Activated CD4-positive, alpha-beta T cell treated with anti-CD3 and anti-CD28 coated beads, Interleukin-2, amount 10 ng/mL, durations not matched to agents 7 days and 5 days (primary cell): ENCODE data around the gene RUBCNL. TPM values are rescaled to one million over a fixed set of nuclear protein-coding genes. Genes with fewer than 3 reads are reported as not detected.
"Not testable (repeated sequence)": the region's sequence is repeated elsewhere in the genome, so short reads cannot be mapped to it uniquely, and the experiment has no call there.

Source experiments
- CTCF ChIA-PET: fragments of 350-600 bp; sonication (Branson Sonifier 250); formaldehyde crosslinking; loops from one replicate; lab custom pipeline; 2021; ENCODE audit warnings: antibody characterized with exemption; lab: Charles Lee
- POLR2A ChIA-PET: fragments of 350-600 bp; sonication (Branson Sonifier 250); formaldehyde crosslinking; loops from one replicate; lab custom pipeline; 2021; ENCODE audit warnings: antibody characterized with exemption; lab: Charles Lee
- DNase-seq: peaks from one replicate; pipeline ENCODE4 v3.0.0-alpha.2; 2020
- H3K27ac Mint-ChIP-seq: one replicate; pipeline ENCODE4 v1.8.0; 2021; ENCODE audit warnings: mild to moderate bottlenecking, moderate library complexity, mixed read lengths
- H3K27me3 Mint-ChIP-seq: one replicate; pipeline ENCODE4 v1.8.0; 2021; ENCODE audit warnings: mixed read lengths
- H3K36me3 Mint-ChIP-seq: one replicate; pipeline ENCODE4 v1.8.0; 2021; ENCODE audit warnings: low read depth, mixed read lengths
- H3K4me1 Mint-ChIP-seq: one replicate; pipeline ENCODE4 v1.8.0; 2021; ENCODE audit warnings: mixed read lengths
- H3K4me3 Mint-ChIP-seq: one replicate; pipeline ENCODE4 v1.8.0; 2021; ENCODE audit warnings: mild to moderate bottlenecking, moderate library complexity, mixed read lengths
- H3K9me3 Mint-ChIP-seq: one replicate; pipeline ENCODE4 v1.8.0; 2021; ENCODE audit warnings: mixed read lengths
- total RNA-seq, 2 experiments: library from RNA; stranded (reverse); gene quantifications; one replicate each; pipeline ENCODE4 v1.2.3, GENCODE V29; 2021

The RUBCNL gene
- total RNA-seq, 2 experiments from 2014 or later, result not detected

GRCh38 chr13:46386392-46387063 is 524 bp downstream of the RUBCNL start:
- POLR2A ChIA-PET, result no interaction called here
- CTCF ChIA-PET, result no interaction called here
- Mint-ChIP-seq H3K36me3 (peaks cover 2% of the 10 kb centered on the region), H3K27ac (no peak overlapping the region), H3K27me3 (peaks cover 39% of the 10 kb centered on the region), H3K4me3 (peak overlapping the region; percentile 65), H3K4me1 (peaks cover 30% of the 10 kb centered on the region), H3K9me3 (no peaks in the 10 kb centered on the region)
- DNase-seq, result no peak

DNA sequence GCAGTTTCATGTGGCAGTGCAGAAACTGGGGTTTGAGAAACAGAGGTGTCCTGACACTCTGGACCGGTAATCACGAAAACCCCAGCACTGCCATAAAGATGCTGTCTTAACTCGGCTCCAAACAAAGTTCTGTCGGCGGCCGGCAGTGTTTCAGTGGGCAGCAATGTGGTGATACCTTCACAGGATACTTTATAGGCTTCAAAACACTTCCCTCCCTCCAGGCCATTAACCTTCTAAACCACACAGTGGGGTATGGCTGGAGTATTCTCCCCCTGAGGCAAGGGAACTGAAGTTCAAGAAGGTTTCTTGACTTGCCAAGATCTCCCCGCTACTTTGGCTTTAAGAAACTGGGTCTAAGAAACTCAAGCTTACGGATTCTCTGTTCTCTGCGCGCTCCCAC is 1.1 kb downstream of the RUBCNL start:
- Mint-ChIP-seq H3K36me3 (peaks cover 2% of the 10 kb centered on the region), H3K27ac (no peak overlapping the region), H3K27me3 (peaks cover 39% of the 10 kb centered on the region), H3K9me3 (no peaks in the 10 kb centered on the region), H3K4me3 (peak overlapping the region; percentile 45), H3K4me1 (peaks cover 30% of the 10 kb centered on the region)
- CTCF ChIA-PET, result no interaction called here
- POLR2A ChIA-PET, result no interaction called here
- DNase-seq, result no peak

- H3K4me3 Mint-ChIP-seq, result no peak overlapping the region
- DNase-seq, result no peak
- H3K9me3 Mint-ChIP-seq, result no peaks in the 10 kb centered on the region
- ChIA-PET CTCF (no interaction called here), POLR2A (no interaction called here)
- peaks cover 2% of the 10 kb centered on the region for H3K36me3 Mint-ChIP-seq
- peaks cover 15% of the 10 kb centered on the region for H3K4me1 Mint-ChIP-seq
- no peak overlapping the region for H3K27ac Mint-ChIP-seq
- peaks cover 39% of the 10 kb centered on the region for H3K27me3 Mint-ChIP-seq
Observed at GRCh38 chr13:46383383-46383782, 3.7 kb downstream of the RUBCNL start.

DNA sequence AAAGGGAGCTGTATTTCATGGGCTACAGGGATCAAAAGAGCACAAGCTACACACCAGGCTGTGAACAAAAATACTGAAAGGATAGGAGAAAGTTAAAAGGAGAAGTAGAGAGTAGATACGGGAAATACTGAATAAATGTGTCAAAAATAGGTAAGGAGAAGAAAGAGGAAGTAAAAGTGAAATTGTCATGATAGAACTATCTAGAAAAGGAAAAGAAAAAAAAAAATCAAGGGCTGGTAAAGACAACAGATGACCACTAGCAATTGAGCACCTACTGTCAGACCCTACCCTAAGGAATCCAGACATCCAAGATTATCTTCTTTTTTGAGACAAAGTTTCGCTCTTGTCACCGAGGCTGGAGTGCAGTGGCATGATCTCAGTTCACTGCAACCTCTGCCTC is 4.8 kb downstream of the RUBCNL start:
- peaks cover 2% of the 10 kb centered on the region for H3K36me3 Mint-ChIP-seq
- H3K4me1 Mint-ChIP-seq, result peaks cover 7% of the 10 kb centered on the region
- no peak overlapping the region for H3K27ac Mint-ChIP-seq
- DNase-seq, result no peak
- no peaks in the 10 kb centered on the region for H3K9me3 Mint-ChIP-seq
- ChIA-PET POLR2A (no interaction called here), CTCF (no interaction called here)
- peaks cover 33% of the 10 kb centered on the region for H3K27me3 Mint-ChIP-seq
- no peak overlapping the region for H3K4me3 Mint-ChIP-seq

DNA sequence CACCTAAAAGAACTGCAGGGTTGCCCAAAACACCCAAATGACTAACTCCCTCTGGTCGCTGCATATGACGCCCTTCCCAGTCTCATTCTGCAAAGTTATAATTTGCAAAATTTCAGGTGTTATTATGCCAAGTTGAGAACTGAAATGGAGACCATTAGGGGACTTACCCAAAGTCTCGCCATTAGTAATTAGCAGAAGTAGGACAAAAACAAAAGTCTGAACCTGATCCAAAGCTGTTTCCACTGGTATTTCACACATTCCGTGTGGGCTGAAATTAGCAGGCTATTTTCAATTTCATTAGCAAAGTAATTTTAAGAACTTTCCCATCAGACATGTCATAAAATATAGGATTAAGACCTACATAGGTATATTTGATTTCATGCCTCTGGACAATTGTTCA is 6.8 kb downstream of the RUBCNL start:
- POLR2A ChIA-PET, result no interaction called here
- Mint-ChIP-seq H3K36me3 (no peaks in the 10 kb centered on the region), H3K4me1 (no peaks in the 10 kb centered on the region), H3K9me3 (no peaks in the 10 kb centered on the region), H3K27ac (no peak overlapping the region), H3K4me3 (no peak overlapping the region), H3K27me3 (peaks cover 16% of the 10 kb centered on the region)
- CTCF ChIA-PET, result no interaction called here
- DNase-seq, result no peak

DNA sequence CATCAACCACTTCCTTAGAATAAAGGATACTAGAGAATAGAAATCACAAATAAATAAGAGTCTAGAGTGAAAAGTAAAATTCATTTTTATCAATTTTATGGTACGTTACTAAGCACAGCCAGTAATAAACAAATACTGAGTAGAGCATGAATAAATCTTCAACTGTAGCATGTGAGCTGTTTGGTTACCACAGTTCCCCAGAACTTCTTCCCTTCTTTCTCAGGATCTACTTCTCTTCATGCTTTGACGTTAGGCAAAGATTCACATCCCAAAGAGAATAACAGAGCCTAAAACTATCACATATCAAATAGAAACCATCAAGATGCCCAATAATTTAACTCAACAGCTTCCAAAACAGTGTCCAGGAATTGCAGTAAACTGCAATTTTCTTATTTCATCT is 7.4 kb downstream of the RUBCNL start:
- Mint-ChIP-seq H3K36me3 (no peaks in the 10 kb centered on the region), H3K4me3 (no peak overlapping the region), H3K4me1 (no peaks in the 10 kb centered on the region), H3K9me3 (no peaks in the 10 kb centered on the region), H3K27ac (no peak overlapping the region), H3K27me3 (peaks cover 13% of the 10 kb centered on the region)
- no peak for DNase-seq
- POLR2A ChIA-PET, result no interaction called here
- CTCF ChIA-PET, result no interaction called here

DNA sequence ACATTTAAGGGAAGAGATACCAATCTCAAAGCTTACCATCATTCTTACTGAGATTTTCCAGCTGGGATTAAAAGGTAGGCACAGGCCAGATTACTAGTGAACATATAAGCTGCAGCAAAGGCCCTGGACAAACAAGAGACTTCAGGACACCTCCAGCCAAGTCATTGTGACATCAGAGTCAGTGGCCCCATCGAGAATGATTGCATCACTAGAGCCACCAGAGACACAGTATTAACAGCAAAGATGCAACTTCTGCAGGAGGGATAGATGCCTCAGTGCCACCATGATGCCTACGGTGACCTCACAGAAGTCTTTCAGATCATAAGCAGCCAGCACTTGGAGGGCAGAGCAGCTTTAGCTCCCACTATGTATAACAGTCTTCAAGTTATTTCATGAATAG is 8.6 kb downstream of the RUBCNL start:
- ChIA-PET CTCF (interaction anchor here (0.6 kb wide), 1 partner anchor 72 kb away, joined by 3 read pairs; no protein-coding TSS in a partner anchor), POLR2A (no interaction called here)
- no peak for DNase-seq
- no peaks in the 10 kb centered on the region for H3K9me3 Mint-ChIP-seq
- H3K4me1 Mint-ChIP-seq, result no peaks in the 10 kb centered on the region
- peaks cover 7% of the 10 kb centered on the region for H3K27me3 Mint-ChIP-seq
- no peak overlapping the region for H3K27ac Mint-ChIP-seq
- H3K36me3 Mint-ChIP-seq, result no peaks in the 10 kb centered on the region
- no peak overlapping the region for H3K4me3 Mint-ChIP-seq

GRCh38 chr13:46377554-46377953 is 9.5 kb downstream of the RUBCNL start:
- ChIA-PET POLR2A (no interaction called here), CTCF (no interaction called here)
- Mint-ChIP-seq H3K27me3 (peaks cover 3% of the 10 kb centered on the region), H3K9me3 (no peaks in the 10 kb centered on the region), H3K4me3 (no peak overlapping the region), H3K27ac (no peak overlapping the region), H3K4me1 (no peaks in the 10 kb centered on the region), H3K36me3 (no peaks in the 10 kb centered on the region)
- DNase-seq, result no peak

DNA sequence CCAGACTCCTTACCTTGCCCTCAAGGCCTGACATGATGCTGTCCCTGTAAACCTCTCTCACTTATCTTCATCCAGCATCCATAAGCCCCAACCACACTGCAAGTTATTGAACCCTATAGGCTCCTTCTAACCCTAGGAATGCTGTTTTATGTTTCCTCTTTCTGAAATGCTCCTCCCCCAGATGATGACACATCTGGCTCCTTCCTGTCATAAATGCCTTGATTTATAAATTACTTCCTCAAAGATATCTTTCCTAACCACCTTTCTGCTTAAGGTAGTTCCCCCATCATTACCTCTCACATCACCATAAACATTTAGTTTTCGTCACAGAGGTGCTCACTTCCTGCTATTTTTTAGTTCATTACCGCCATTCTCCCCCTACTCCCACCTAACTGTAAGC is 12.3 kb downstream of the RUBCNL start:
- Mint-ChIP-seq H3K9me3 (no peaks in the 10 kb centered on the region), H3K27ac (no peak overlapping the region), H3K4me3 (no peak overlapping the region), H3K4me1 (no peaks in the 10 kb centered on the region), H3K36me3 (no peaks in the 10 kb centered on the region), H3K27me3 (no peaks in the 10 kb centered on the region)
- ChIA-PET POLR2A (no interaction called here), CTCF (no interaction called here)
- DNase-seq, result no peak

DNA sequence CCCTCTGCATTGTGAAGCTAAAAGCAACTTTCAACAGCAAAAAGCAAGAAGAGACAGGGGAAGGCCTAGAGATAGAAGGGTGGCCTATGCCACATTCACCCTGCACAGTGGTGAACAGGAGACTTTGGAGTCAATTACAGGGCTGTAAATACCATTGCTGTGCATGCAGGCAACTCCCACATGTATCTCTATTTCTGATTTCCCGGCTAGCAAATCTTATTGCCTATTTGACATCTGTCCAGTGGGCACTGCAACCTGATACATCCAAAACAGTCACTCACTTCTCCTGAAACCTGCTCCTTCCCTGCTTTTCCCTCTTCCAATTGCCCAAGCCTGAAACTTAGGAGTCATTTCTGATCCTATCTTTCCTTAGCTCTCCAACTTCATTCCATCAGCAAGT is 13.4 kb downstream of the RUBCNL start:
- ChIA-PET POLR2A (interaction anchor here (0.8 kb wide), 1 partner anchor 14 kb away, joined by 3 read pairs; no protein-coding TSS in a partner anchor), CTCF (interaction anchor here (0.6 kb wide), 1 partner anchor 176 kb away, joined by 3 read pairs; no protein-coding TSS in a partner anchor)
- Mint-ChIP-seq H3K4me1 (no peaks in the 10 kb centered on the region), H3K9me3 (no peaks in the 10 kb centered on the region), H3K27me3 (peaks cover 2% of the 10 kb centered on the region), H3K36me3 (no peaks in the 10 kb centered on the region), H3K4me3 (no peak overlapping the region), H3K27ac (no peak overlapping the region)
- no peak for DNase-seq

- CTCF ChIA-PET, result interaction anchor here (0.6 kb wide), 1 partner anchor 177 kb away, joined by 3 read pairs; no protein-coding TSS in a partner anchor
- DNase-seq, H3K9me3 Mint-ChIP-seq, H3K36me3 Mint-ChIP-seq, H3K4me3 Mint-ChIP-seq, H3K27ac Mint-ChIP-seq, H3K27me3 Mint-ChIP-seq, H3K4me1 Mint-ChIP-seq, POLR2A ChIA-PET: not testable (repeated sequence)
Observed at GRCh38 chr13:46372938-46373337, 14.1 kb downstream of the RUBCNL start.

- Mint-ChIP-seq H3K4me3 (no peak overlapping the region), H3K4me1 (no peaks in the 10 kb centered on the region), H3K9me3 (no peaks in the 10 kb centered on the region), H3K27me3 (peaks cover 2% of the 10 kb centered on the region), H3K27ac (no peak overlapping the region), H3K36me3 (no peaks in the 10 kb centered on the region)
- ChIA-PET CTCF (interaction anchor here (2.0 to 2.1 kb wide), 2 partner anchors 17 to 28 kb away, joined by 4 to 7 read pairs; no protein-coding TSS in a partner anchor), POLR2A (no interaction called here)
- DNase-seq, result no peak
Observed at GRCh38 chr13:46372071-46372470, 15.0 kb downstream of the RUBCNL start.

- POLR2A ChIA-PET, result no interaction called here
- H3K27ac Mint-ChIP-seq, result no peak overlapping the region
- H3K4me3 Mint-ChIP-seq, result no peak overlapping the region
Observed at GRCh38 chr13:46369506-46370277, 17.4 kb downstream of the RUBCNL start.

More at GRCh38 chr13:46369506-46370277, 17.4 kb downstream of the RUBCNL start:
- no peaks in the 10 kb centered on the region for H3K9me3 Mint-ChIP-seq
- no peak for DNase-seq
- CTCF ChIA-PET, result interaction anchor here (0.9 to 2.1 kb wide), 3 partner anchors 10 to 26 kb away, joined by 3 to 5 read pairs (median 4); no protein-coding TSS in a partner anchor
- H3K4me1 Mint-ChIP-seq, result no peaks in the 10 kb centered on the region
- no peaks in the 10 kb centered on the region for H3K36me3 Mint-ChIP-seq
- H3K27me3 Mint-ChIP-seq, result peaks cover 2% of the 10 kb centered on the region
